Retina (tissue), 1 donor: ENCODE data around the gene HNRNPH1.
"Not testable (repeated sequence)": the region's sequence is repeated elsewhere in the genome, so short reads cannot be mapped to it uniquely, and the experiment has no call there.

Experiments
- DNase-seq: peaks from one replicate; pipeline ENCODE4 v3.0.0-alpha.2; 2016

The HNRNPH1 gene

GRCh38 chr5:179623003-179623905, at the start of gene HNRNPH1:
TSS of gene HNRNPH1 (minus strand) at chr5:179623671. CDS start at chr5:179623133, 538 bp downstream.
- DNase-seq: peak; percentile 100

- peak; percentile 60 for DNase-seq
These were observed 44.9 kb upstream of the HNRNPH1 start for GRCh38 chr5:179668391-179668790.

GRCh38 chr5:179661647-179662046, 38.2 kb upstream of the HNRNPH1 start:
- not testable (repeated sequence) for DNase-seq

- peak; percentile 53 for DNase-seq
These were observed 34.8 kb upstream of the HNRNPH1 start for GRCh38 chr5:179658179-179658856.

GRCh38 chr5:179657302-179658178, 34.1 kb upstream of the HNRNPH1 start:
- DNase-seq: not testable (repeated sequence)

GRCh38 chr5:179653135-179653534, 29.7 kb upstream of the HNRNPH1 start:
- DNase-seq: not testable (repeated sequence)

- DNase-seq: not testable (repeated sequence)
These were observed 26.8 kb upstream of the HNRNPH1 start for GRCh38 chr5:179650245-179650644.

GRCh38 chr5:179649166-179649703, 25.8 kb upstream of the HNRNPH1 start:
- DNase-seq: not testable (repeated sequence)

- DNase-seq: no peak
These were observed 24.9 kb upstream of the HNRNPH1 start for GRCh38 chr5:179648410-179648809.

- not testable (repeated sequence) for DNase-seq
These were observed 21.3 kb upstream of the HNRNPH1 start for GRCh38 chr5:179644766-179645165.

- not testable (repeated sequence) for DNase-seq
These were observed 19.9 kb upstream of the HNRNPH1 start for GRCh38 chr5:179643141-179643920.

GRCh38 chr5:179642626-179643025, 19.2 kb upstream of the HNRNPH1 start:
- DNase-seq: not testable (repeated sequence)

GRCh38 chr5:179641745-179642144, 18.3 kb upstream of the HNRNPH1 start:
- not testable (repeated sequence) for DNase-seq

GRCh38 chr5:179639296-179639695, 15.8 kb upstream of the HNRNPH1 start:
- not testable (repeated sequence) for DNase-seq

- DNase-seq: not testable (repeated sequence)
These were observed 11.1 kb upstream of the HNRNPH1 start for GRCh38 chr5:179634370-179635172.

- DNase-seq: not testable (repeated sequence)
These were observed 10.3 kb upstream of the HNRNPH1 start for GRCh38 chr5:179633501-179634369.

- DNase-seq: no peak
These were observed 1.4 kb upstream of the HNRNPH1 start for GRCh38 chr5:179624841-179625271.

- DNase-seq: no peak
These were observed 653 bp upstream of the HNRNPH1 start for GRCh38 chr5:179623906-179624741.
